Fibroblast of lung (primary cell): ENCODE results near the gene CNIH1. TPM values are rescaled to one million over a fixed set of nuclear protein-coding genes. Genes with fewer than 3 reads are reported as not detected.
A peak's percentile ranks its signal among the peaks of the same experiment; 100 is the strongest.

Source experiments
- DNase-seq, 2 donors: peaks; one replicate each; pipeline versions ENCODE4 v3.0.0 to v3.0.0-alpha.2; 2010; ENCODE audit warnings: low read depth in 2 of 2
- H2AFZ ChIP-seq: 2 replicates; pipeline ENCODE4 v1.5.1; 2012; ENCODE audit warnings: low read length, control low read depth, inconsistent platforms
- H3K27ac ChIP-seq: 2 replicates; pipeline ENCODE4 v1.5.1; 2011; ENCODE audit warnings: low read length, control low read depth; ENCODE audit not compliant: insufficient read depth
- H3K27me3 ChIP-seq: 2 replicates; pipeline ENCODE4 v1.5.1; 2011; ENCODE audit warnings: mild to moderate bottlenecking, low read length; ENCODE audit not compliant: control insufficient read depth, insufficient read depth
- H3K36me3 ChIP-seq: 2 replicates; pipeline ENCODE4 v1.5.1; 2011; ENCODE audit warnings: low read length; ENCODE audit not compliant: control insufficient read depth, insufficient read depth
- H3K4me1 ChIP-seq: 2 replicates; pipeline ENCODE4 v1.5.1; 2011; ENCODE audit warnings: low read length; ENCODE audit not compliant: control insufficient read depth, insufficient read depth; ENCODE audit errors: extremely low read depth
- H3K4me2 ChIP-seq: 2 replicates; pipeline ENCODE4 v1.5.1; 2011; ENCODE audit warnings: low read length, control low read depth; ENCODE audit not compliant: insufficient read depth; ENCODE audit errors: extremely low read depth
- H3K4me3 ChIP-seq, 4 experiments: fragments of 200-600 bp in 1 of 4; sonication (generic) in 1 of 4; replicated peaks in 1 of 4; 2 replicates each; pipeline ENCODE4 v1.5.1; 2011 to 2016; ENCODE audit warnings: low read length in 4 of 4, low read depth in 3 of 4, mild to moderate bottlenecking in 3 of 4, control low read depth in 2 of 4, inconsistent platforms in 1 of 4, mixed read lengths in 1 of 4; ENCODE audit not compliant: insufficient read depth in 1 of 4; ENCODE audit errors: control extremely low read depth in 1 of 4
- H3K79me2 ChIP-seq: 2 replicates; pipeline ENCODE4 v1.5.1; 2012; ENCODE audit warnings: mild to moderate bottlenecking, low read length, inconsistent platforms; ENCODE audit not compliant: control insufficient read depth, insufficient read depth
- H3K9ac ChIP-seq: 2 replicates; pipeline ENCODE4 v1.5.1; 2011; ENCODE audit warnings: mild to moderate bottlenecking, low read length, control low read depth; ENCODE audit not compliant: insufficient read depth
- H3K9me3 ChIP-seq: 2 replicates; pipeline ENCODE4 v1.5.1; 2012; ENCODE audit warnings: low read depth, low read length; ENCODE audit not compliant: control insufficient read depth, insufficient read depth
- H4K20me1 ChIP-seq: 2 replicates; pipeline ENCODE4 v1.5.1; 2011; ENCODE audit warnings: low read length; ENCODE audit not compliant: control insufficient read depth, insufficient read depth; ENCODE audit errors: extremely low read depth
- EZH2 ChIP-seq: IDR thresholded peaks from 2 replicates; pipeline ENCODE4 v1.5.1; 2012; ENCODE audit warnings: low read length, control low read depth, mild to moderate bottlenecking; ENCODE audit errors: missing control alignments
- polyA plus RNA-seq, 2 donors: library from polyadenylated mRNA; depleted of rRNA in 1 of 2; stranded (reverse) in 1 of 2; unstranded in 1 of 2; fragments of >200 nt; gene quantifications; 2 replicates each; pipeline ENCODE4 v1.2.1, GENCODE V29; 2011 to 2012; ENCODE audit warnings: missing spikeins in 1 of 2
- total RNA-seq: library from RNA; depleted of rRNA; stranded (reverse); fragments of >200 nt; gene quantifications from 2 replicates; pipeline ENCODE4 v1.2.1, GENCODE V29; 2014
- TF ChIP-seq, protein P1 (sequence below), 2 donors: IDR thresholded peaks in 1 of 2; conservative IDR thresholded peaks in 1 of 2; 1 replicate in 1 of 2; 2 replicates in 1 of 2; pipeline ENCODE4 v1.5.1; 2011 to 2012; ENCODE audit warnings: low read length in 2 of 2, control low read depth in 1 of 2, inconsistent platforms in 1 of 2, low read depth in 1 of 2, mild to moderate bottlenecking in 1 of 2

CNIH1 gene
- total and polyA plus RNA-seq, 2 donors (not counting 1 experiment from before 2014, with no cell fraction given): 109 to 301 TPM

DNA sequence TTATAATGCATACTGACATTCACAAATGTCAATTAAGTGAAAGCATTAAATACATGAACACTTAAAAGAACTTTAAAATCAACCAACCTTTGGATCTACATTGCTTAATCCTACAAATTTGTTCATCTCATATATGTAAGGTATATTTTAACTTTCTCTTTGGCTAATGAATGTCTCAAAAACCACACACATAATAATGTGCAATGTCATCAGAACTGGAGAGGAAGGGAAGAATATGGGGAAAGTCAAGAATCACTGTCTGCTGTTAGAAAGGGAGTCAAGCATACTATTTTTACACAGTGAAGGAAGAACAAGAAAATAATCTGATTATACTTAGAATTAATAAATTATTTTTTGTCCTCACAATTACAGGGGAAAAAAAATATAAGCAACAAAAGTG lies 42.7 kb upstream of the CNIH1 start:
- H3K36me3 ChIP-seq: peaks cover 4% of the 10 kb centered on the region
- no peak overlapping the region for H3K4me3 ChIP-seq
- H3K27me3 ChIP-seq: no peaks in the 10 kb centered on the region
- peaks cover 2% of the 10 kb centered on the region for H3K4me1 ChIP-seq
- no peak overlapping the region for H3K27ac ChIP-seq
- H3K4me2 ChIP-seq: peak overlapping the region; percentile 40
- peaks cover 64% of the 10 kb centered on the region for H3K79me2 ChIP-seq
- TF ChIP-seq, protein P1, sequence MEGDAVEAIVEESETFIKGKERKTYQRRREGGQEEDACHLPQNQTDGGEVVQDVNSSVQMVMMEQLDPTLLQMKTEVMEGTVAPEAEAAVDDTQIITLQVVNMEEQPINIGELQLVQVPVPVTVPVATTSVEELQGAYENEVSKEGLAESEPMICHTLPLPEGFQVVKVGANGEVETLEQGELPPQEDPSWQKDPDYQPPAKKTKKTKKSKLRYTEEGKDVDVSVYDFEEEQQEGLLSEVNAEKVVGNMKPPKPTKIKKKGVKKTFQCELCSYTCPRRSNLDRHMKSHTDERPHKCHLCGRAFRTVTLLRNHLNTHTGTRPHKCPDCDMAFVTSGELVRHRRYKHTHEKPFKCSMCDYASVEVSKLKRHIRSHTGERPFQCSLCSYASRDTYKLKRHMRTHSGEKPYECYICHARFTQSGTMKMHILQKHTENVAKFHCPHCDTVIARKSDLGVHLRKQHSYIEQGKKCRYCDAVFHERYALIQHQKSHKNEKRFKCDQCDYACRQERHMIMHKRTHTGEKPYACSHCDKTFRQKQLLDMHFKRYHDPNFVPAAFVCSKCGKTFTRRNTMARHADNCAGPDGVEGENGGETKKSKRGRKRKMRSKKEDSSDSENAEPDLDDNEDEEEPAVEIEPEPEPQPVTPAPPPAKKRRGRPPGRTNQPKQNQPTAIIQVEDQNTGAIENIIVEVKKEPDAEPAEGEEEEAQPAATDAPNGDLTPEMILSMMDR (conservative IDR thresholded peaks at IDR 0.05 in 1 of 2, IDR thresholded peaks at IDR 0.05 in 1 of 2; ENCODE audit: low read depth in 1 of 2, low read length in 2 of 2): no peak
- no peak for TF ChIP-seq EZH2
- no peaks in the 10 kb centered on the region for H3K9me3 ChIP-seq
- H4K20me1 ChIP-seq: peaks cover 8% of the 10 kb centered on the region
- H3K9ac ChIP-seq: no peak overlapping the region
- DNase-seq: no peak
- H2AFZ ChIP-seq: no peak overlapping the region

DNA sequence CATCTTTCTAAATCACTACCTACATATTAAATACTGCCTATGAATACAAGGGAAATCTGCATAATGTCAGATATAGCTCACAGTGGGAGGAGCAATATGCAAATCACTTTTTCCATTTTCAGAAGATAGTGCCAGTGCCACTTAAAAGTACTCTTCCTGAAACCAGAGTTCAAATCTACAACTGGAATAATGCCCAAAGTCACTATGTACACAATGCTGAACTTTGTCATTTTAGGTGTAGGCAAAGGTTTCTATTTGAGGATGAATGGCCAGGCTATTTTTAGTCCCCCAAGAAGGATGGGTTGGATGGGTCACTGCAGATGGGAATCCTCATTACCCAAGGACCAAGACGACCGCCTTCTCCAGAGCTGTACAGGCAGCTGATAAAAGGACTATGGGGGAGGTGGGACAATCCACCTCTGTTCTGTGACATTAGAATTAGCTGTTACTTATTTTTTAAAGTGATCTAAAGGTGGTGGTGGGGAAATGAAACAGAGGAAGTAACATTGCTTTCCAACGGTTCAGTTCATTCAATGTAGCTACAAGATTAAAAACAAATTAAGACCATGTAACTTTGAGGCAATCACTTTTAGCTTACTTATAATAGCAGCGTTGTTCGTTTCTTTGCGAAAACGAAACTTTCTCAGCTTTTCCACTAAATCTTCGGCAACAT lies 42.0 kb upstream of the CNIH1 start:
- Histone ChIP-seq H3K27me3 (no peaks in the 10 kb centered on the region), H3K4me3 (no peak overlapping the region), H3K4me1 (peaks cover 2% of the 10 kb centered on the region), H3K9ac (no peak overlapping the region), H3K4me2 (no peak overlapping the region), H2AFZ (no peak overlapping the region), H3K36me3 (peaks cover 6% of the 10 kb centered on the region), H4K20me1 (peaks cover 8% of the 10 kb centered on the region), H3K27ac (no peak overlapping the region), H3K9me3 (no peaks in the 10 kb centered on the region), H3K79me2 (peaks cover 61% of the 10 kb centered on the region)
- no peak for TF ChIP-seq EZH2
- TF ChIP-seq, protein P1 (conservative IDR thresholded peaks at IDR 0.05 in 1 of 2, IDR thresholded peaks at IDR 0.05 in 1 of 2; ENCODE audit: low read depth in 1 of 2, low read length in 2 of 2): no peak
- DNase-seq: no peak

GRCh38 chr14:54481695-54482094 lies 40.5 kb upstream of the CNIH1 start:
- peaks cover 47% of the 10 kb centered on the region for H3K79me2 ChIP-seq
- no peak overlapping the region for H3K4me2 ChIP-seq
- no peaks in the 10 kb centered on the region for H3K9me3 ChIP-seq
- no peaks in the 10 kb centered on the region for H3K27me3 ChIP-seq
- H3K36me3 ChIP-seq: peaks cover 6% of the 10 kb centered on the region
- H3K27ac ChIP-seq: no peak overlapping the region
- H2AFZ ChIP-seq: no peak overlapping the region
- no peak overlapping the region for H3K4me3 ChIP-seq
- H3K4me1 ChIP-seq: peaks cover 1% of the 10 kb centered on the region
- no peak for DNase-seq
- H3K9ac ChIP-seq: no peak overlapping the region
- TF ChIP-seq, protein P1 (conservative IDR thresholded peaks at IDR 0.05 in 1 of 2, IDR thresholded peaks at IDR 0.05 in 1 of 2; ENCODE audit: low read depth in 1 of 2, low read length in 2 of 2): no peak
- TF ChIP-seq EZH2: no peak
- peaks cover 8% of the 10 kb centered on the region for H4K20me1 ChIP-seq
